PFSK-1 (cell line): Measurements from ENCODE around the gene INPP5J.

ENCODE experiments used
- FOXP2 ChIP-seq: optimal IDR thresholded peaks from 2 replicates; pipeline ENCODE3; 2011; ENCODE audit warnings: borderline replicate concordance, control low read depth, inconsistent platforms; ENCODE audit not compliant: insufficient read depth; ENCODE audit errors: extremely low read length, extremely low read depth
- POLR2AphosphoS5 ChIP-seq: IDR thresholded peaks from 2 replicates; pipeline ENCODE4 v1.6.1; 2012; ENCODE audit warnings: low read depth, mild to moderate bottlenecking, control low read depth, low read length, moderate library complexity
- REST ChIP-seq, 2 experiments: IDR thresholded peaks; 2 replicates each; pipeline versions ENCODE4 v1.6.1 to v1.8.0; 2011 to 2012; ENCODE audit warnings: low read depth in 2 of 2, low read length in 2 of 2, control low read depth in 1 of 2, inconsistent platforms in 1 of 2, mild to moderate bottlenecking in 1 of 2, moderate library complexity in 1 of 2; ENCODE audit not compliant: insufficient read depth in 1 of 2
- SIN3A ChIP-seq: IDR thresholded peaks from 2 replicates; pipeline ENCODE4 v1.6.1; 2012; ENCODE audit warnings: mild to moderate bottlenecking, low read length, moderate library complexity, borderline replicate concordance; ENCODE audit not compliant: insufficient read depth
- TAF1 ChIP-seq: IDR thresholded peaks from 2 replicates; pipeline ENCODE4 v1.6.1; 2012; ENCODE audit warnings: low read length, control low read depth, borderline replicate concordance; ENCODE audit not compliant: insufficient read depth

- TF ChIP-seq REST (IDR thresholded peaks at IDR 0.05; ENCODE audit: insufficient read depth in 1 of 2, low read depth in 2 of 2, low read length in 2 of 2), result no peak
- no peak for TF ChIP-seq TAF1
- TF ChIP-seq POLR2AphosphoS5, result no peak
- TF ChIP-seq SIN3A, result no peak
- TF ChIP-seq FOXP2, result no peak
Observed at GRCh38 chr22:31121403-31121802, 1.4 kb upstream of the INPP5J start.
